HEK293 (cell line): ENCODE data around the gene HPD.
A peak's percentile ranks its signal among the peaks of the same experiment; 100 is the strongest.

Experiments used
- CTCF ChIA-PET: fragments of 350-600 bp; formaldehyde crosslinking; extraction: SDS; loops from one replicate; lab custom pipeline; 2021; ENCODE audit warnings: antibody characterized with exemption; lab: Yijun Ruan, JAX
- POLR2A ChIA-PET: fragments of 300-600 bp; formaldehyde crosslinking; extraction: SDS; loops from one replicate; lab custom pipeline; 2020; ENCODE audit warnings: antibody characterized with exemption, inconsistent platforms; lab: Yijun Ruan, JAX
- H3K27ac ChIP-seq: fragments of 200-500 bp; sonication (Bioruptor generic); 2 replicates; pipeline ENCODE4 v1.5.1; 2014; ENCODE audit warnings: low read depth, low read length, control low read depth, inconsistent platforms; ENCODE audit errors: extremely low read depth
- H3K36me3 ChIP-seq, 2 experiments: fragments of 200-500 bp in 1 of 2; sonication (Bioruptor generic) in 1 of 2; 1 replicate in 1 of 2; 2 replicates in 1 of 2; pipeline ENCODE4 v1.5.1; 2014 to 2017; ENCODE audit warnings: inconsistent platforms in 2 of 2, low read length in 2 of 2; ENCODE audit not compliant: control insufficient read depth in 2 of 2, insufficient read depth in 1 of 2
- H3K4me1 ChIP-seq: fragments of 200-500 bp; sonication (Bioruptor generic); 2 replicates; pipeline ENCODE4 v1.5.1; 2014; ENCODE audit warnings: mild to moderate bottlenecking, low read length, inconsistent platforms; ENCODE audit not compliant: control insufficient read depth, insufficient read depth
- H3K4me3 ChIP-seq: 2 replicates; pipeline ENCODE4 v1.5.1; 2011; ENCODE audit warnings: low read depth, mild to moderate bottlenecking, control low read depth, low read length, moderate library complexity
- H3K9me3 ChIP-seq: fragments of 200-500 bp; sonication (Bioruptor generic); 2 replicates; pipeline ENCODE4 v1.5.1; 2014; ENCODE audit warnings: low read depth, low read length, inconsistent platforms; ENCODE audit not compliant: control insufficient read depth, insufficient read depth
- EGR2 ChIP-seq: fragments of 450-650 bp; formaldehyde crosslinking; IDR thresholded peaks from 2 replicates; pipeline ENCODE4 v1.5.1; 2016; ENCODE audit warnings: low read depth, missing biosample characterization, missing genetic modification characterization
- GLIS1 ChIP-seq: fragments of 450-650 bp; formaldehyde crosslinking; IDR thresholded peaks from 2 replicates; pipeline ENCODE4 v1.5.1; 2016; ENCODE audit warnings: missing biosample characterization, missing genetic modification characterization
- MZF1 ChIP-seq: fragments of 450-650 bp; formaldehyde crosslinking; IDR thresholded peaks from 2 replicates; pipeline ENCODE4 v1.5.1; 2017; ENCODE audit warnings: missing biosample characterization, missing genetic modification characterization, borderline replicate concordance
- SCRT2 ChIP-seq: fragments of 450-650 bp; formaldehyde crosslinking; IDR thresholded peaks from 2 replicates; pipeline ENCODE4 v1.5.1; 2016; ENCODE audit warnings: missing biosample characterization, missing genetic modification characterization
- ZBTB48 ChIP-seq: fragments of 450-650 bp; formaldehyde crosslinking; IDR thresholded peaks from 2 replicates; pipeline ENCODE4 v1.5.1; 2016; ENCODE audit warnings: missing biosample characterization, missing genetic modification characterization
- ZFHX2 ChIP-seq: fragments of 450-650 bp; formaldehyde crosslinking; conservative IDR thresholded peaks from 2 replicates; pipeline ENCODE4 v1.5.1; 2016; ENCODE audit warnings: missing biosample characterization, missing genetic modification characterization
- ZFP41 ChIP-seq: fragments of 450-650 bp; formaldehyde crosslinking; IDR thresholded peaks from 2 replicates; pipeline ENCODE4 v1.5.1; 2016; ENCODE audit warnings: missing biosample characterization, missing genetic modification characterization, borderline replicate concordance
- ZNF121 ChIP-seq: fragments of 450-650 bp; formaldehyde crosslinking; IDR thresholded peaks from 2 replicates; pipeline ENCODE4 v1.5.1; 2016; ENCODE audit warnings: missing biosample characterization, missing genetic modification characterization
- ZNF146 ChIP-seq: fragments of 450-650 bp; formaldehyde crosslinking; IDR thresholded peaks from 2 replicates; pipeline ENCODE4 v1.5.1; 2016; ENCODE audit warnings: missing biosample characterization, missing genetic modification characterization
- ZNF302 ChIP-seq: fragments of 450-650 bp; formaldehyde crosslinking; IDR thresholded peaks from 2 replicates; pipeline ENCODE4 v1.5.1; 2016; ENCODE audit warnings: missing biosample characterization, missing genetic modification characterization, low read depth
- ZNF354C ChIP-seq: fragments of 450-650 bp; formaldehyde crosslinking; IDR thresholded peaks from 2 replicates; pipeline ENCODE4 v1.5.1; 2016; ENCODE audit warnings: missing biosample characterization, missing genetic modification characterization, low read depth, borderline replicate concordance
- ZNF37A ChIP-seq: fragments of 450-650 bp; IDR thresholded peaks from 2 replicates; pipeline ENCODE4 v1.5.1; 2018; ENCODE audit warnings: missing biosample characterization, missing genetic modification characterization
- ZNF596 ChIP-seq: fragments of 450-650 bp; IDR thresholded peaks from 2 replicates; pipeline ENCODE4 v1.5.0; 2018; ENCODE audit warnings: missing biosample characterization, mild to moderate bottlenecking, missing genetic modification characterization, moderate library complexity
- ZNF624 ChIP-seq: fragments of 450-650 bp; formaldehyde crosslinking; IDR thresholded peaks from 2 replicates; pipeline ENCODE4 v1.5.1; 2017; ENCODE audit warnings: missing biosample characterization, missing genetic modification characterization
- ZNF704 ChIP-seq: fragments of 450-650 bp; formaldehyde crosslinking; IDR thresholded peaks from 2 replicates; pipeline ENCODE4 v1.5.1; 2016; ENCODE audit warnings: missing biosample characterization, missing genetic modification characterization
- ZNF776 ChIP-seq: fragments of 450-650 bp; formaldehyde crosslinking; IDR thresholded peaks from 2 replicates; pipeline ENCODE4 v1.5.0; 2017; ENCODE audit warnings: missing biosample characterization, missing genetic modification characterization, borderline replicate concordance
- ZNF777 ChIP-seq: fragments of 450-650 bp; formaldehyde crosslinking; IDR thresholded peaks from 2 replicates; pipeline ENCODE4 v1.5.1; 2017; ENCODE audit warnings: missing biosample characterization, missing genetic modification characterization, borderline replicate concordance
- TF ChIP-seq, protein P1 (sequence below): fragments of 450-650 bp; formaldehyde crosslinking; IDR thresholded peaks from 2 replicates; pipeline ENCODE4 v1.5.1; 2016; ENCODE audit warnings: missing biosample characterization, missing genetic modification characterization
- TF ChIP-seq, protein P2 (sequence below): fragments of 450-650 bp; formaldehyde crosslinking; IDR thresholded peaks from 2 replicates; pipeline ENCODE4 v1.5.1; 2016; ENCODE audit warnings: missing biosample characterization, missing genetic modification characterization
- TF ChIP-seq, protein P3 (sequence below): fragments of 450-650 bp; formaldehyde crosslinking; IDR thresholded peaks from 2 replicates; pipeline ENCODE4 v1.5.1; 2017; ENCODE audit warnings: missing biosample characterization, missing genetic modification characterization
- TF ChIP-seq, protein P4 (sequence below): fragments of 450-650 bp; formaldehyde crosslinking; IDR thresholded peaks from 2 replicates; pipeline ENCODE4 v1.5.1; 2017; ENCODE audit warnings: missing biosample characterization, mild to moderate bottlenecking, missing genetic modification characterization, moderate library complexity
- TF ChIP-seq, protein P5 (sequence below): fragments of 450-650 bp; IDR thresholded peaks from 2 replicates; pipeline ENCODE4 v1.5.1; 2018; ENCODE audit warnings: missing biosample characterization, mild to moderate bottlenecking, missing genetic modification characterization

HPD gene

GRCh38 chr12:121811434-121812319 lies 47.0 kb downstream of the HPD start (continued):
- TF ChIP-seq, protein P1, sequence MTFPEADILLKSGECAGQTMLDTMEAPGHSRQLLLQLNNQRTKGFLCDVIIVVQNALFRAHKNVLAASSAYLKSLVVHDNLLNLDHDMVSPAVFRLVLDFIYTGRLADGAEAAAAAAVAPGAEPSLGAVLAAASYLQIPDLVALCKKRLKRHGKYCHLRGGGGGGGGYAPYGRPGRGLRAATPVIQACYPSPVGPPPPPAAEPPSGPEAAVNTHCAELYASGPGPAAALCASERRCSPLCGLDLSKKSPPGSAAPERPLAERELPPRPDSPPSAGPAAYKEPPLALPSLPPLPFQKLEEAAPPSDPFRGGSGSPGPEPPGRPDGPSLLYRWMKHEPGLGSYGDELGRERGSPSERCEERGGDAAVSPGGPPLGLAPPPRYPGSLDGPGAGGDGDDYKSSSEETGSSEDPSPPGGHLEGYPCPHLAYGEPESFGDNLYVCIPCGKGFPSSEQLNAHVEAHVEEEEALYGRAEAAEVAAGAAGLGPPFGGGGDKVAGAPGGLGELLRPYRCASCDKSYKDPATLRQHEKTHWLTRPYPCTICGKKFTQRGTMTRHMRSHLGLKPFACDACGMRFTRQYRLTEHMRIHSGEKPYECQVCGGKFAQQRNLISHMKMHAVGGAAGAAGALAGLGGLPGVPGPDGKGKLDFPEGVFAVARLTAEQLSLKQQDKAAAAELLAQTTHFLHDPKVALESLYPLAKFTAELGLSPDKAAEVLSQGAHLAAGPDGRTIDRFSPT (tag by site-specific recombination): peak; percentile 61; the same call in 1 of the 2 replicates
- no peak for TF ChIP-seq ZNF354C
- peak; percentile 11; the same call in 1 of the 2 replicates for TF ChIP-seq ZNF596
- TF ChIP-seq GLIS1 (tag by site-specific recombination): peak; percentile 100
- TF ChIP-seq, protein P2, sequence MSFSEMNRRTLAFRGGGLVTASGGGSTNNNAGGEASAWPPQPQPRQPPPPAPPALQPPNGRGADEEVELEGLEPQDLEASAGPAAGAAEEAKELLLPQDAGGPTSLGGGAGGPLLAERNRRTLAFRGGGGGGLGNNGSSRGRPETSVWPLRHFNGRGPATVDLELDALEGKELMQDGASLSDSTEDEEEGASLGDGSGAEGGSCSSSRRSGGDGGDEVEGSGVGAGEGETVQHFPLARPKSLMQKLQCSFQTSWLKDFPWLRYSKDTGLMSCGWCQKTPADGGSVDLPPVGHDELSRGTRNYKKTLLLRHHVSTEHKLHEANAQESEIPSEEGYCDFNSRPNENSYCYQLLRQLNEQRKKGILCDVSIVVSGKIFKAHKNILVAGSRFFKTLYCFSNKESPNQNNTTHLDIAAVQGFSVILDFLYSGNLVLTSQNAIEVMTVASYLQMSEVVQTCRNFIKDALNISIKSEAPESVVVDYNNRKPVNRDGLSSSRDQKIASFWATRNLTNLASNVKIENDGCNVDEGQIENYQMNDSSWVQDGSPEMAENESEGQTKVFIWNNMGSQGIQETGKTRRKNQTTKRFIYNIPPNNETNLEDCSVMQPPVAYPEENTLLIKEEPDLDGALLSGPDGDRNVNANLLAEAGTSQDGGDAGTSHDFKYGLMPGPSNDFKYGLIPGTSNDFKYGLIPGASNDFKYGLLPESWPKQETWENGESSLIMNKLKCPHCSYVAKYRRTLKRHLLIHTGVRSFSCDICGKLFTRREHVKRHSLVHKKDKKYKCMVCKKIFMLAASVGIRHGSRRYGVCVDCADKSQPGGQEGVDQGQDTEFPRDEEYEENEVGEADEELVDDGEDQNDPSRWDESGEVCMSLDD (tag by site-specific recombination): 0 out of 2 replicates have a peak, but pooled peaks have one; percentile 33
- TF ChIP-seq EGR2: peak; percentile 56; the same call in 1 of the 2 replicates

DNA sequence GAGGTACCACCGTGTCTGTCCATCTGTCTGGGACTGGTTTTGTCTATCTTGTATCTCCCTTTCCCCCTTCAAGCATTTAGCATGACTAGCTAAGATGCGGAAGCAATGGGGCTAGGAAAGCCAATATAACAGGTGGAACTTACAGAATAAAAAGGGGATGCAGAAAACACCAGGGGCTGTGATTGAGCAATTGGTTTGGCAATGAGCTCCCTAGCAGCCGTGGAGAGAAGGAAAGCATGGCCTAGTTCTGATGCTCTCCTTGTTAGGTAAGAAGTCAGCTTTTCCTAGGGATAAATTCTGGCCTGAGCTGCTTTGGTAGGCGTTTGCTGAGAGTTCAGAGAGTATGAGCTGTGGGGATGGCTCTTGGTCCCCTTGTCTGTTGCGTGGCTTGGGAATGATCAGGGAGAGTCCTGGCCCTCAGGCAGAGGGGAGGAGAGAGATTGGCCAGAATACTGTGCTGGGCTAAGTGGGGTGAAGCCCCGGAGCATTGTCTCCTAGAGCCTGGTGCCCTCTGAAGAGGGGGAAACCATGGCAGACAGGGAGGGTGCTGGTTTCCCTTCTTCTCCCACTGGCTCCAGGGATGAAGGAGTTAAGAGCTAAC lies 47.7 kb downstream of the HPD start:
- Histone ChIP-seq H3K27ac (no peak overlapping the region), H3K36me3 (peaks cover 20 to 82% of the 10 kb centered on the region in 2 experiments), H3K9me3 (no peaks in the 10 kb centered on the region)
- POLR2A ChIA-PET: interaction anchor here (0.6 to 7.5 kb wide), 7 partner anchors 9 to 77 kb away, joined by 3 to 165 read pairs (median 5); partner anchors contain the start of genes PSMD9 and RHOF
- CTCF ChIA-PET: interaction anchor here (0.5 to 15.1 kb wide), 22 partner anchors 9 to 402 kb away, joined by 3 to 393 read pairs (median 5); partner anchors contain the start of genes PSMD9 and RHOF
- TF ChIP-seq ZBTB48 (no peak; the same call in 1 of the 2 replicates), ZNF776 (tag by site-specific recombination) (no peak), ZNF146 (tag by site-specific recombination) (no peak), ZNF302 (tag by site-specific recombination) (no peak), ZNF624 (no peak), ZFP41 (tag by site-specific recombination) (no peak), ZNF777 (no peak), ZNF37A (no peak), ZNF704 (tag by site-specific recombination) (no peak), ZFHX2 (tag by site-specific recombination) (no peak), MZF1 (tag by site-specific recombination) (peak; percentile 70; the same call in 1 of the 2 replicates), ZNF121 (tag by site-specific recombination) (no peak), SCRT2 (tag by site-specific recombination) (0 out of 2 replicates have a peak, but pooled peaks have one; percentile 16)
- TF ChIP-seq, protein P3, sequence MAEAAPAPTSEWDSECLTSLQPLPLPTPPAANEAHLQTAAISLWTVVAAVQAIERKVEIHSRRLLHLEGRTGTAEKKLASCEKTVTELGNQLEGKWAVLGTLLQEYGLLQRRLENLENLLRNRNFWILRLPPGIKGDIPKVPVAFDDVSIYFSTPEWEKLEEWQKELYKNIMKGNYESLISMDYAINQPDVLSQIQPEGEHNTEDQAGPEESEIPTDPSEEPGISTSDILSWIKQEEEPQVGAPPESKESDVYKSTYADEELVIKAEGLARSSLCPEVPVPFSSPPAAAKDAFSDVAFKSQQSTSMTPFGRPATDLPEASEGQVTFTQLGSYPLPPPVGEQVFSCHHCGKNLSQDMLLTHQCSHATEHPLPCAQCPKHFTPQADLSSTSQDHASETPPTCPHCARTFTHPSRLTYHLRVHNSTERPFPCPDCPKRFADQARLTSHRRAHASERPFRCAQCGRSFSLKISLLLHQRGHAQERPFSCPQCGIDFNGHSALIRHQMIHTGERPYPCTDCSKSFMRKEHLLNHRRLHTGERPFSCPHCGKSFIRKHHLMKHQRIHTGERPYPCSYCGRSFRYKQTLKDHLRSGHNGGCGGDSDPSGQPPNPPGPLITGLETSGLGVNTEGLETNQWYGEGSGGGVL: no peak
- TF ChIP-seq, protein P4, sequence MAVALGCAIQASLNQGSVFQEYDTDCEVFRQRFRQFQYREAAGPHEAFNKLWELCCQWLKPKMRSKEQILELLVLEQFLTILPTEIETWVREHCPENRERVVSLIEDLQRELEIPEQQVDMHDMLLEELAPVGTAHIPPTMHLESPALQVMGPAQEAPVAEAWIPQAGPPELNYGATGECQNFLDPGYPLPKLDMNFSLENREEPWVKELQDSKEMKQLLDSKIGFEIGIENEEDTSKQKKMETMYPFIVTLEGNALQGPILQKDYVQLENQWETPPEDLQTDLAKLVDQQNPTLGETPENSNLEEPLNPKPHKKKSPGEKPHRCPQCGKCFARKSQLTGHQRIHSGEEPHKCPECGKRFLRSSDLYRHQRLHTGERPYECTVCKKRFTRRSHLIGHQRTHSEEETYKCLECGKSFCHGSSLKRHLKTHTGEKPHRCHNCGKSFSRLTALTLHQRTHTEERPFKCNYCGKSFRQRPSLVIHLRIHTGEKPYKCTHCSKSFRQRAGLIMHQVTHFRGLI (tag by site-specific recombination): no peak
- TF ChIP-seq, protein P5, sequence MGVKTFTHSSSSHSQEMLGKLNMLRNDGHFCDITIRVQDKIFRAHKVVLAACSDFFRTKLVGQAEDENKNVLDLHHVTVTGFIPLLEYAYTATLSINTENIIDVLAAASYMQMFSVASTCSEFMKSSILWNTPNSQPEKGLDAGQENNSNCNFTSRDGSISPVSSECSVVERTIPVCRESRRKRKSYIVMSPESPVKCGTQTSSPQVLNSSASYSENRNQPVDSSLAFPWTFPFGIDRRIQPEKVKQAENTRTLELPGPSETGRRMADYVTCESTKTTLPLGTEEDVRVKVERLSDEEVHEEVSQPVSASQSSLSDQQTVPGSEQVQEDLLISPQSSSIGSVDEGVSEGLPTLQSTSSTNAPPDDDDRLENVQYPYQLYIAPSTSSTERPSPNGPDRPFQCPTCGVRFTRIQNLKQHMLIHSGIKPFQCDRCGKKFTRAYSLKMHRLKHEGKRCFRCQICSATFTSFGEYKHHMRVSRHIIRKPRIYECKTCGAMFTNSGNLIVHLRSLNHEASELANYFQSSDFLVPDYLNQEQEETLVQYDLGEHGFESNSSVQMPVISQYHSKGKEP: no peak
- TF ChIP-seq, all 188 proteins: peak for 2
- H3K4me3 ChIP-seq: no peak overlapping the region
- peaks cover 9% of the 10 kb centered on the region for H3K4me1 ChIP-seq
